Measurements from ENCODE around the gene CSMD2.

DNA sequence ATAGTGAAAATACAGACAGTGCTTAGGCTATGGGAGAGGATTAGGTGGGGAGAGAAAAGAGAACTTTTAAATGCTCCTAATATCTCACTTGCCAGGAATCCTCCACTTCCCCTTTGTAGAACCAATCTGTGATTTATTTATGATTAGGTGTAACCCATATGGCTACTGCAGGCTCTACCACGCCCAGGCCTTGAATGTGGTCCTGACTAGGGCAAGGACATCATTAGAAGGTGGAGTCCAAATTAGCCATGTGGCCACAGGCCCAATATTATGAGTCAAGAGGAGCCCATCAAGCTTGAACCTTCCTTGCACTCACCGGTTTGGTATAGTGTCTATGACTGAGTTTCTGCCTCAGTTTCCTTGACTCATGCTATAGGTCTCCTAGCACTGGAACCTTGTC is 159.7 kb downstream of the CSMD2 start:
- no peak for TF ChIP-seq CTCF (IDR thresholded peaks at IDR 0.05)
- no peak for TF ChIP-seq EP300 (IDR thresholded peaks at IDR 0.05; ENCODE audit: low read depth)

Data from transverse colon (tissue), 3 donors.